CD4-positive, alpha-beta T cell treated with Interleukin-12 subunit alpha and Interleukin-12 subunit beta, for 1 hour (primary cell): ENCODE measurements around the gene AIFM3.

Source experiments
- DNase-seq: peaks from one replicate; pipeline ENCODE4 v3.0.0-alpha.2; 2020

Gene AIFM3

GRCh38 chr22:21010426-21011113, 43.5 kb downstream of the AIFM3 start:
- DNase-seq: no peak

DNA sequence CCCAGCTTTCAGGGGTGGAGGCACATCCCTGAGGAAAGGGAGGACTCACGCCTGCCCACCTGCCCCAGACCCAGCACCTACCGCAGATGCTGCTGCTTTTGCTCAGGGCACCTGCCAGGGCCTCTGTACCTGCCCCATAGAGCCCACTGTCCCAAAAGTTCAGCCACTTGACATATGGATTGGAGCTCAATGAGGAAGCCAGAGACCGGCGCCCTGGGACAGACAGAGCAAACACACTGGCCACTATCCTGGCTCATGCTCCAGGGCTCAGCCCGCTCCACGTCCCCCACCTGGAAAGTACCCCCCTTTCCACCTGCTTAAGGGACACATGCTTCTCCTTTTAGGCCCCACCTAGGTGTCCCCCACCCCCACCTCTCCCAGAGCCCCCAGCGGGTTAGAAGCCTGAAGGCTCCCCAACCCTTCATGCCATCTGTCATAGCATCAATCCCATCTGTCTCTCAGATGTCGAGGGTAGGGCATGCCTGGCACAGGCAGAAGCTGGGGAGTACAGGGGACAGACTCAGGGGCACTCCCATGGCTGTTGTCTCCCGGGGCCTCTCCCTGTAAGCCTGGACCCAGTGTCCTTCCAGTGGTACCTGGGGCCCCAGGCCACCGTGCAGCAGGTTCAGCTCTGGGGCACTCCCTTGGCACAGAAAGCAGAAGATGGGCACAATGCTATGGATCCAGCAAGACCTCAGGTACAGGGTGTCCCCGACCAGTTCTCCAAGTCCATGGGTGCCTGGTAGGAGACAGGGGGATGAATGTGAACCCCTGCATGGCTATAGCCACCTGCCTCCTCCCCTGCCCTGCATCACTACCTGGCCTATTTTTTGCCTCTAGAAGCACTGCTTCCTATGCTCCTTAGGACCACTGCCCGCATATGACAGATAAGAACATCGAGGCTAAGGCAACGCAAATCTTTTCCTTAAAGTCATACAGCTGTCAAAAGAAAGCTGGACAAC, 45.7 kb downstream of the AIFM3 start:
- DNase-seq: no peak

GRCh38 chr22:21013657-21014201, 46.7 kb downstream of the AIFM3 start:
- DNase-seq: no peak

GRCh38 chr22:21014202-21014725, 47.2 kb downstream of the AIFM3 start:
- peak; percentile 91 for DNase-seq

DNA sequence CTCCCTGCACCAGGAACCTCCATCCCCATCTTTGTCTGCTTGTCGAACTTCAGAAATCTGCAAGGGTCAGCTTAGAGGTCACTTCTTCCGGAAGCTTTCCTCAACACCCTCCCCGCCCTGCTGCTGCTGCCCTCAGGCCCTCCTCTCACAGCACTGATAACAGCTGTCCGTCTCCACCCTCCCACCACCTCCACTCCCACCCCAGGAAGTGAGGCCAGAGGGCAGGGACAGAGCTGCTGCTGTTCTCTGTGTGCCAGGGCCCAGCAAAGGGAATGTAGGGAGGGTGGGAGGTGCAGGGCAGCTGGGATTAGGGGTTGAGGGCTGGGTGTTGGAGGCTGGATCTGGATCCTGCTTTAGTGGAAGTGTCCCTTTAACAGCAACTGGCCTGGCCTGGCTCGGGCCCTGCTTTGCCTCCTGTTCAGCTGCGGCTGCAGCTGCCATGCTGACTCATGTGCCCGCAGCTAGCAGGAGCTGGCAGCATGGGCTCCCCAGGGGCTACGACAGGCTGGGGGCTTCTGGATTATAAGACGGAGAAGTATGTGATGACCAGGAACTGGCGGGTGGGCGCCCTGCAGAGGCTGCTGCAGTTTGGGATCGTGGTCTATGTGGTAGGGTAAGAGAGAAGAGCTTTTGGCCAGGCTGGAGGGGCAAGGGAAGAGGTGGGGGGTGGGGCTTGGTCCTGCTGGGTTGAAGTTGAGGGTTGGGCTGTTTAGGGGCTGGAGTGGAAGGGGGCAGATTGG, 47.8 kb downstream of the AIFM3 start, which contains the start of gene P2RX6:
TSS of gene P2RX6 (plus strand) at position 440 of the 740 bp plus-strand sequence. CDS start at position 450, 10 bp downstream.
- DNase-seq: no peak

- no peak for DNase-seq
These were observed 48.5 kb downstream of the AIFM3 start for GRCh38 chr22:21015466-21016006.

DNA sequence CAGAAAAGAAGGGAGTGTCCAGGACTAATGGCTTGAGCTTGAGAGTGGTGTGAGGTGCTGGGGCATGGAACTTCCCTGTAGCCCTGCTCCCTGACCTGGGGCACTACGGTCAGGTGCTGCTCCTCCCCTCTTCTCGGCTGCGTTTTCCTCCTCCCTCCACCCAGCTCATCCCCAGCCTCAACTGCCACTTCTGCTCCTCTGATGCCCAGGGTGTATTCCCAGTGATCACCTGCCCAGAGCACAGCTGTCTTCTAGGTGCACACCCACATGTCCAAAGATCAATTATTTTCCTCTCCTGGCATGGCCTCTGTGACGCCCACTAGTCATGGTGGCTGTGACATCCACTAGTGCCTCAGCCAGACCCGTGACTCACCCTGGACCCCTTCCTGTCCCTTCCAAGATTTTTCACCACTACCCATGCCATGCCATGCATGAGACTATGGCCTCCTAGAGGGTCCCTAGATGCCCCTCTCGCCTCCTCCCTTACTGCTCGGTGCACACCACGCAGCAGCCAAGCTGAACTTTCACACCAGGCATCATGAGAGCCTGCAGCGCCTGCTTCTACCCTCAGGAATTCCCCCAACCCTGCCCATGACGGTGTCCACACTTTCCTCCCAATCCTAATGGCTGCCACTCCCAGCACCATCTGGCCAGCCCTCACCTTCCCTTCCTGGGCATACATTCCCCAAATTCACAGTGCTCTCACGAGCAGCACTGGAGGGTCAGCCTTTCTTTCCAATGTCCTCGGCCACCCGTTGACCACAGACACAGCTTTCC, 49.8 kb downstream of the AIFM3 start:
- DNase-seq: no peak

GRCh38 chr22:21018314-21018713, 51.3 kb downstream of the AIFM3 start:
- no peak for DNase-seq

DNA sequence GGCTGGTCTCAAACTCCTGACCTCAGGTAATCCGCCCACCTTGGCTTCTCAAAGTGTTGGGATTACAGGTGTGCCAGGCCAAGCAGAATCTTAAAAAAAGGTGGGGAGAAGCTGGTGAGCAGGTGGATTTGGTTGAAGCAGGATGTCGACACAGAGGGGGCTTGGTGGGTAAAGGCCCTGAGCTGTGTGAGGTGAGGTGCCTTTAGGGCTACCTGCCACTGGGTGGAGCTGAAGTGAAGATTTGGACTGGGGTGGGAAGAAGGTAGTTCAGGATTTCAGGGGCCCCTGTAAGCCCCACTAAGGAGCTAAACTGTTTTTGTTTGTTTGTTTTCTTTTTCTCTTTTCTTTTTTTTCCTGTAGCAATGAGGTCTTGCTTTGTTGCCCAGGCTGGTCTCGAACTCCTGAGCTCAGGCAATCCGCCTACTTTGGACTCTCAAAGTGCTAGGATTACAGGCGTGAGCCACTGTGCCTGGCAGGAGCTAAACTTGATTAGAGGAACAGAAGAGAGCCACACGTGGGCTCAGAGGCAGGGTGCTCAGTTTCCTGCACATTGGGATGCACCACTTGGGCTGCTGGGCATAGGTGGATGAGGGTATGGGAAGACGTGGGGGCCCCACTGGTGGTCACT, 53.9 kb downstream of the AIFM3 start:
- DNase-seq: peak; percentile 21

DNA sequence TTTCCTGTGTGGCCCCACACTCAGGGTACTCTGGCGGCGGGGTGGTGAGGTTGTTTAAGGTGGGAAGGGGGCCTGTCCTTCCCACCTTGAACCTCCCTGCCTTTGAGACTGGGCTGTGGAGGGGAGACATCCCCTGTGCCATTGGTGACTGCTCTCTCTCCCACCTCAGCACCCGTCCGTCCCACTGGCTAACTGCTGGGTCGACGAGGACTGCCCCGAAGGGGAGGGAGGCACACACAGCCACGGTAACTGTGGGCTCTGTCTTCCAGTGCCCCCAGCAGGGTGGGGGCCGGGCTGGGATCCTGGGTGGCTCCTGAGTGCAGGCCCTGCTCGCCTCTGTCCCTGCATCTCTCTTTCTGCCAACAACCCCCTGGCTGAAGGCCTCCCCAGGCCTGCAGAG, 55.5 kb downstream of the AIFM3 start:
- no peak for DNase-seq

DNA sequence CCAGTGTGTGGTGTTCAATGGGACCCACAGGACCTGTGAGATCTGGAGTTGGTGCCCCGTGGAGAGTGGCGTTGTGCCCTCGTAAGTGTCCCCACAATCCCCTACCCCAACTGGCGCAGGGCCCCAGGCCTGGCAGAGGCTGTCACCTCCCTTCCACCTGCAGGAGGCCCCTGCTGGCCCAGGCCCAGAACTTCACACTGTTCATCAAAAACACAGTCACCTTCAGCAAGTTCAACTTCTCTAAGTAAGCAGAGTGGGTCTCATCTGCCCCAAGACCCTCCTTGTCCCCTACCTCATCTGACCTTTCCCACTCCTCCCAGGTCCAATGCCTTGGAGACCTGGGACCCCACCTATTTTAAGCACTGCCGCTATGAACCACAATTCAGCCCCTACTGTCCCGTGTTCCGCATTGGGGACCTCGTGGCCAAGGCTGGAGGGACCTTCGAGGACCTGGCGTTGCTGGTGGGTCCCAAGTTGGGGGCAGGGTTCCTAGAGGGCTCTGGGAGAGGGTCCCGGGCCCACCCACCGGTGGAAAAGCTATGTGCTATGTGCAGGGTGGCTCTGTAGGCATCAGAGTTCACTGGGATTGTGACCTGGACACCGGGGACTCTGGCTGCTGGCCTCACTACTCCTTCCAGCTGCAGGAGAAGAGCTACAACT, 56.0 kb downstream of the AIFM3 start:
- no peak for DNase-seq

GRCh38 chr22:21025266-21025665, 58.2 kb downstream of the AIFM3 start:
- DNase-seq: peak; percentile 12

GRCh38 chr22:21025763-21026755, 59.0 kb downstream of the AIFM3 start:
- no peak for DNase-seq

DNA sequence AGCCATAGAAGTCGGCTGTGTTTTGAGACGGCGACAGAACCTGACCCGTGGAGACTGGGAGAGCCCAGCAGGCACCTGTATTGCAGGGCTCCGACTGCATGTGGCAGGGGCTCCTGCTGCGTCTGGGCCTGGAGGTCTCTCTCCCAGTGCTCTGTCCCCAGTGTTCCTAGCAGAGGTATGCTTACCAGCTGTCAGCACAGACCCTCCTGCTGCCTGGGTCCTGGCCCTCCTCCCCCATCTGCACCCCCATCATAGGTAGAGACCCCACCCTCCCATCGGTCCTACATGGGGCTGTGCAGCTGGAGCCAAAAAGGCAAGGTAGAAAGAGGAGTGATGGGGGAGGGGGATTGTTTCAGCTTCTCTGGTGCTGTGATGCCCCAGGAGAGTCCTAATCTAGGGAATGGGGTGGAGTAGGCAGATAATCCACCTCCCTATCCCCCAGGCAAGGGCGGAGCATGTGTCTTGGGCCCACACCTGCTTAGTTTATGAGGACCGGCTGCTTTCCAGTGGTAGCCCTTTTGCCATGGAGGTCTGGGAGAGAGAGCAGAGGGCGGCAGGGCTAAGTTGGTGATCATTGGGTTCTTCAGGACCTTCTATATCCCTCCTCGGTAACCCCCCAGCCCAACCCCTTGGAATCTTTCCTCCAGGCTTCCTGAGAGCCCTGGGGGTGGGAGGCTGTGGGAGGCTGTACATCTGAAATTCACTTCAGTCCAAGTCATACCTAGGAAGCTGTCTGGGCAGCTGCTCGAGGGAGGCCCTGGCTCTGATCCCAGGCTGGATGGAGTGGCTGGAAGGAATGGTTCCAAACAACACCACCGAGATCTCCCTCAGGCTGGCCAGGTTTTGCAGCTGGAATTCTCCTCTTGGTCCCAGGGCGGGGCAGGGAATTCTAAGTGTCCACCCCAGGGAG, 60.0 kb downstream of the AIFM3 start:
- no peak for DNase-seq

DNA sequence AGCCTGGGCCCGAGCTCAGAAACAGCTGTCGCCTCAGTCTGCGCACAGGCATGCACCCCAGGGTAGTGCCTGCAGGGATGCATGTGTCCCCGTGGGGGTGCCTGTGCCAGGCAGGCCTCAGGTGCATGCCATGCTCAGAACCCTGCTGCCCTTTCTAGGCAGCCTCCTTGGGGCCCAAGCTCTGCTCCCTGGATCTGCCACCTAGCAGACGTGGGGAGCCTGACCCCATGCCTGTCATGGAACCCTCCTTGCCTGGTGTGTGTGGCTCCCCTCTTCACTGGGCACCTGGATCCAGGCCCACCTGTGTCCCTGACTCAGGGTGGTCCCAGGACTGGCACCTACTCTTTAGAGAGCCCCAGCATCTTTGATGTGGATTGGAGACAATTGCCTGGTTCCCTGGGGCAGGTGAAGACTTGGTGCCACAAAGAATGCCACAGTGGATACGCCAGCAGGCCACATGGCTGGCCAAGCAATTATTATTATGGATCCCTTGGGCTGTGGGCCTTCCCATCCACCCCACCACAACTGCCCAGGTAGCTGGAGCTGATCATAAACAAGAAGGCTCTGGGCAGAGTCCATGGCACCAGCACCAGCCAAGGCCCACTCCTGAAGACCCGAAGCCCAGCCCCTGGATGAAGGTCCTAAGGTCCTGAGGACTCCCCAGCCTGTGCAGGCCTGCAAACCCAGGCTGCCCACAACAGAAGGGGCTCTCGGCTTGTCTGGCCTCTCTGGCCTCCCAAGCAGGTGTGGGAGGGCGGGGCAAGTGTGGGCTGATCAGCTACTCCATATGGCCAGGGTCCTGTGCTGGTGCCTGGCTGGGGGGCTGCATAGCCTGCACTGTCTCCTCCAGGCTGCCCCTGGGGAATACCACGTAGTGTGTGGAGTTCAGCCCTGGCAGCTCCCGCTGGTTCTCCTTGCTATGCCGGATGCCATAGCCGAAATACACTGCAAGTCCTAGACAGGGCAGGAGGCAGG, 61.5 kb downstream of the AIFM3 start:
- no peak for DNase-seq

- no peak for DNase-seq
These were observed 62.5 kb downstream of the AIFM3 start for GRCh38 chr22:21029486-21030025.

GRCh38 chr22:21030032-21030431, 63.0 kb downstream of the AIFM3 start:
- DNase-seq: no peak
